ENCODE measurements around the gene TNF.
"Not testable (repeated sequence)": the region's sequence is repeated elsewhere in the genome, so short reads cannot be mapped to it uniquely, and the experiment has no call there.

The TNF gene

GRCh38 chr6:31588871-31589650 is 13.7 kb downstream of the TNF start:
- DNase-seq (ENCODE audit: low spot score) = no peak

- DNase-seq (ENCODE audit: low spot score) = not testable (repeated sequence)
Observed at GRCh38 chr6:31590691-31591090, 15.3 kb downstream of the TNF start.

GRCh38 chr6:31592396-31592771 is 17.0 kb downstream of the TNF start:
- no peak for DNase-seq (ENCODE audit: low spot score)

DNA sequence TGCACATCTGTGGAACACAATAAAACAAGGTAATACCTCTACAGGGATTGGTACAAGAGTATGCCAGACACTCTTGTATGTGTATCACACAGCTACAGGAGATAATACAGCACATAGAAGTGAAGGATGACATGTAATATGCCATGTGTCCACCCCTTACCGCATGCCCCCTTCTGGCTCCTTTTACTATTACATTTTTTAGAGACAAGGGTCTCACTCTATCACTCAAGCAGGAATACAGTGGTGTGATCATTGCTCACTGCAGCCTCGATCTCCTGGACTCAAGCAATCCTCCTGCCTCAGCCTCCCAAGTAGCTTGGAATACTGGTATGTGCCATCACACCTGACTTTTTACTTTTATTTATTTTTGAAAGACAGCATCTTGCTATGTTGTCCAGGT is 21.6 kb downstream of the TNF start:
- DNase-seq (ENCODE audit: low spot score) = peak; percentile 88

DNA sequence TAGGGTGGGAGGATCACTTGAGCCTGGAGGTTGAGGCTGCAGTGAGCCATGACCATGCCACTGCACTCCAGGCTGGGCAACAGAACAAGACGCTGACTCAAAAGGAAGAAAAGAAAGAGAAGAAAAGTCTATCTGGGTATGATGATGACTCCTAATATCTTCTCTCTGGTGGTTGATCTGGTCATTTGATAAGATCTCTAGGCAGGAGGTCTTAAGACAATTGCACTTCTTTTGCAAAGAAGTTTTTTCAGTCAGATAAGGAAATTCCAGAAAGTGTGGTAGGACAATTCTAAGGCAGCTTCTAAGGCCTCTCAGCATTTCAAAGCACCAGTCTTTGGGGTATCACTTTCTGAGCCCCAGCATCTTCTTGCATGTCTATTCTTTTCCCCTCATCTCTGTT is 32.0 kb downstream of the TNF start:
- no peak for DNase-seq (ENCODE audit: low spot score)

DNA sequence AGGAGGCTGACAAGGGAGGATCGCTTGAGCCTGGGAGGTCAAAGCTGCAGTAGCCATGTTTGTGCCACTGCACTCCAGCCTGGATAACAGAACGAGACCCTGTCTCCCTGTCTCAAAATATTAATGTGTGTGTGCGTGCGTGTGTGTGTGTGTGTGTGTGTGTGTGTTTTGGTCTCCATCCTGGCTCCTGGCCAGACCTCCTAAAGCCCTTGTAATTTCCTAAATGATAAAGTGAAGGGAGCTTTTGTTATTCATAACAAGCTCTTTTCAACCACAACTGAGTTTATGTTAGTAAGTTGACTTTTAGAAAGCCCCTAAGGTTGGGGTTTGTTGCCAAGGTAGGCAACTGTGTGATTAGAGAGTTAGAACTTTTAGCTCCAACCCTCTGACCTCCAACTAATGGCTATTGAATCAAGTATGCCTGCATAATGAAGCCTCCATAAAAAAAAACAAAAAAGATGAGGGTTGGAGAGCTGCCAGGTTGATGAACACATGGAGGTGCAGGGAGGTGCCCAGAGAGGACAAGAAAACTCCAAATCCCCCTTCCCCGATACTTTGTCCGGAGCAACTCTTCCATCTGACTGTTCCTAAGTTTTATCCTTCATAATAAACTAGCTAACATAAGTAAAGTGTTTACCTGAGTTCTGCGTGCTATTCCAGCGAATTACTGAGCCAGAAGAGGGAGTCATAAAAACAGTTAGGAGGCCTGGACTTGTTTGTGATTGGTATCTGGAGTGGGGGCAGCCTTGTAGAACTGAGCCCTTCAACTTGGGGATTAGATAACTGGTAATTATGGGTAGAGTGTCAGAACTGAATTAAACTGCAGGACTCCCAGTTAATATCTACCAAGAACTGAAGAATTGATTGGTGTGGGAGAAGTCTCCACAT is 34.4 kb downstream of the TNF start:
- no peak for DNase-seq (ENCODE audit: low spot score)

DNA sequence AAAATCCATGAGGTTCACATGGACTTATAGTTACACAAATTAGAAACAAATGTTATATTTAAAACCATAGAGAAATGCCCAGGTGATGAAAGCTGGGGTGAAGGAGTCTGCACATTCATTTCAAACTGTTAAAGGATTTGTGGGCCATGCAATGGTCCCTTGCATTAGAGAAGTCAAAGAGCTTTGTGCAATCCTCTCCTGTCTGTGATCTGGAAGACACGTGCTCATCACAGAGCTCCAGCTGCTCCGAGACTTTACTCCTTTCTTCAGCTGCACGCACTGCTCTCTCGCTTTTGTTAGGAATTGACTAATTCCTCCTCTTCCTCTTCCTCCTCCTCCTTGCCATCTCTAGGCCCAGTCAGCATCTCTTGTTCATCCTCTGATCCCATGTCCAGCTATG is 35.6 kb downstream of the TNF start:
- DNase-seq (ENCODE audit: low spot score) = no peak

DNA sequence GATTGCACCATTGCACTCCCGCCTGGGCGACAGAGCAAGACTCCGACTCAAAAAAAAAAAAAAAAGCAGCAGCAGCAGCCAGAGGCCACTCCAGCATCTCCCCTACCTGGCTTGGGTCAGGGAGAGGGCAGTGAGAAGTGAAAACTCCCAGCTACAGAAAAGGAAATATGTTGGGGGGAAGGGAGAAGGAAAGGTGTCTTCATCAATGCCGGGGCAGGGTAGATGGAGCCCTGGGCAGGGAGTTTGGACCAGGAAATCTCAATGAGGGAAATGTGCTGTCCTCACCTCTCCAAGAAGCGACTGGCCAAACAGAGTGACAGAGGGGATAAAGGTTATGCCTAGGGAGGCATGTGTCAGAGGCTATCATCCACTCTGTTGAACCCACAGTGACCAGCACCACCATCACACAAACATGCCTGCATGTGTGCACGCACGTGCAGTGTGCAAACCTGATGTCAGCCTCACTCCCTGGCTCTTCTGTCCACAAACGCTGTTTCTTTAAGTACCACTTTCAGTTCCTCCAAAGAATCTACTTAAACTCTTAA is 38.8 kb downstream of the TNF start:
- DNase-seq (ENCODE audit: low spot score) = no peak

- DNase-seq (ENCODE audit: low spot score) = no peak
Observed at GRCh38 chr6:31614684-31615578, 39.6 kb downstream of the TNF start, which contains the start of gene AIF1. Gene AIF1, plus strand, starts transcription at chr6:31615234. Its CDS starts 96 bp downstream, at chr6:31615330.

GRCh38 chr6:31615748-31616147 is 40.4 kb downstream of the TNF start:
- DNase-seq (ENCODE audit: low spot score) = no peak

- no peak for DNase-seq (ENCODE audit: low spot score)
Observed at GRCh38 chr6:31617010-31617409, 41.6 kb downstream of the TNF start.

GRCh38 chr6:31619805-31620585 is 44.6 kb downstream of the TNF start:
- DNase-seq (ENCODE audit: low spot score) = peak; percentile 98

DNA sequence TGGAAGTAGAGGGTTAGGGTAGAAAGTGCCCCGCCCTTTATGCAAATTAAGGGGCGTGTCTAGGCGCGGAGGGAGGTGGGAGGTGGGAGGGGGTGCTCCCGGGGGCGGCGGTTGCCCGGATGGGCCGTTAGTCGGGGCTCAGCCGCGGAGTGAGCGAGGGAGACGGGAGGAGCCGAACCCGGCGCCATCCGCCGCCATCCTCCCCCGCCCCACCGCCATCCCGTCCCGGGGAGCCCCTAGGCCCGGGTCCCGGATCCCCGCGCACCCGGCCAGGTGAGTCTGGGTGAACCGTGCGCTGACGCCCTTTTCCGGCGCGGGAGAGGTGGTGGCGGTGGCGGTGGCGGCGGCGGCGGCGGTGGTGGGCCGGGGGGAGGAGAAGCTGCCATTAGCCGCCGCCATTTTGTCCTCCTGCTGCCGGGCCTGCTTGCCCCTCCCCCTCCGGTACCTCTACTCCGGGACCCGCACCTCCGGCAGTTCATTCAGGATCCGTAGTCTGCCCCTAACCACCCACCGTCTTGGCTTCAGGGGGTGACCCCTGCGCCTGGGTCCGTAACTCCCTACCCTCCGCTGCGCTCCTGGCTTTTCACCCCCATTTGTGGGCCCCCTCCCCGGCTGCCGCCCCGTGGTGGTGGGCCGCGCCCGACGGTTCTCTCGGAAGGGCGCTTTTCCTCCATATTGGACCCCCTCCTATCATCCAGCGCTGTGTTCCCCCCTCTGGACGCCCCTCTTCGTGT is 45.4 kb downstream of the TNF start, which contains the start of gene PRRC2A:
Gene PRRC2A, plus strand, starts transcription at position 130 of the 734 bp plus-strand sequence. CDS start 2,075 bp downstream, outside the sequence.
- DNase-seq (ENCODE audit: low spot score) = peak; percentile 99

DNA sequence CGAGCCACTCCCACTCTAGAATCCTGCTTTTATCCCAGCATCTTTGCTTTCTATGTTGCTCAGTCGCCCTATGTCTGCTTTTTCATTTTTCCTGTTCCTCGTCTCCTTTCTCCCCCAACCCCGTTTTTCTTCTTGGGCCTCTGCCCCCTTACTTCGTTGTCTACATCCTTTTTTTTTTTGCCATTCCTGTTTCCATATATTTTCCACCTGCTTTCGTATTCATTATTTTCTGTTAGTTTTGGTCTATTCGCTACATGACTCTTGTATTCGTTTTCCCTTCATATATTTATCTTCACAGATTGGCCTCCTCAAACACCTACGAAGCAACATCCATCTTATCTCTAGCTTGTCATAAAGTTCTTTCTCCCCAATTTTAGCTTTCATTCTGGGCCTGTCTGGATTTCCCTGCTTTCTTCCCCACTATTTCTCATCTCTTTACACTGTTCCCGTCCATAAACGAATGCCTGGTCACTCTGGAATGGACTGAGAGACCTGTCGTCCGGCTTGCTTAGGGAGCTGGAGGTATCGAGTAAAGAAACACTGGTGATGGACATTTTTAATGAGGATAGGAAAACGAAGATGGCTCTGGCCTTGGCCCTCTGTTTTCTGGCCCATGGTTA is 46.1 kb downstream of the TNF start:
- DNase-seq (ENCODE audit: low spot score) = no peak

- no peak for DNase-seq (ENCODE audit: low spot score)
Observed at GRCh38 chr6:31621991-31622390, 46.6 kb downstream of the TNF start.

DNA sequence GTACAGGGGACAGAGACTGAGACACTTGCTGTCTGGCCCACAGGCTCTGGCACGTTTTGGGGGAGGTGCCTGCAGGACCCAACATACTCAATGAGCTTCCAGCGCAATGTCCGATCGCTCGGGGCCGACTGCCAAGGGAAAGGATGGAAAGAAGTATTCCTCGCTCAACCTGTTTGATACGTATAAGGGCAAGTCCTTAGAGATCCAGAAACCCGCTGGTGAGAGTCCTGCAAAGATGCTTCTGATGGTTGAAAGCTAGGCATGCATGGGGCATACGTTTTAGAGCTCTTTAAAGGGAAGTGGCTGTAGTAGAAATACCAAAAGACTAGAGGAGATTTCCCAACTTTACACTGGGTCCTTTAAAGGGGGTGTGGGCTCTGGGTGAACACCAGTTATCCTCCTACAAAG is 47.3 kb downstream of the TNF start:
- DNase-seq (ENCODE audit: low spot score) = no peak

DNA sequence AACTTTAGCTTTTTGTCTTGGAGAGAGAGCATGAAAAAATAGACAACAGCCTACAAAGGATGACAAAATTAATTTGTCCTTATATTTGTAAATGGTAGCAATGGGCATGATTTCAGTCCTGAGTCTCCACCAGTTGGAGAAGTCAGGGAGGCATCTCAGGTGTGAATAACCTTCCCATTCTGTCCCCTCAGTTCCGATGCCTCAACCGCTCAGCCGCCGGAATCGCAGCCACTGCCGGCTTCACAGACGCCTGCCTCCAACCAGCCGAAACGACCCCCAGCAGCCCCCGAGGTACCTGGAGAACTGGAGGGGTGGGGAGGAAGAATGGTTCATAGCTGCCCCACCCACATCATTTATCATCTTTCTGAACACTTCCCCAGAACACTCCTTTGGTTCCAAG is 48.7 kb downstream of the TNF start:
- no peak for DNase-seq (ENCODE audit: low spot score)

- no peak for DNase-seq (ENCODE audit: low spot score)
Observed at GRCh38 chr6:31626952-31627351, 51.6 kb downstream of the TNF start.

- no peak for DNase-seq (ENCODE audit: low spot score)
Observed at GRCh38 chr6:31627690-31628287, 52.4 kb downstream of the TNF start.

All from NAMALWA (cell line).